H1 (cell line): Measurements from ENCODE around the gene MRC2. TPM values are rescaled to one million over a fixed set of nuclear protein-coding genes. Genes with fewer than 3 reads are reported as not detected.

Experiments used
- CTCF ChIA-PET: fragments of 300-600 bp; sonication (Branson Sonifier 250); formaldehyde crosslinking; loops from one replicate; lab custom pipeline; 2021; ENCODE audit not compliant: partially characterized antibody; lab: Charles Lee
- POLR2A ChIA-PET: fragments of 300-600 bp; sonication (Branson Sonifier 250); formaldehyde crosslinking; loops from one replicate; lab custom pipeline; 2021; ENCODE audit warnings: inconsistent platforms; ENCODE audit not compliant: partially characterized antibody; lab: Charles Lee
- DNase-seq, 2 experiments: peaks; one replicate each; pipeline versions ENCODE4 v3.0.0 to v3.0.0-alpha.2; 2010 to 2022; ENCODE audit warnings: low spot score in 2 of 2, low read depth in 1 of 2, mixed read lengths in 1 of 2
- FAIRE-seq: peaks from 2 replicates; lab custom pipeline; 2011; peaks lifted over from hg19 to GRCh38; lab: Jason Lieb, UNC
- H2AFZ ChIP-seq: 2 replicates; pipeline ENCODE4 v1.8.1; 2012; ENCODE audit warnings: low read length, inconsistent platforms
- H2AK5ac ChIP-seq: 2 replicates; pipeline ENCODE4 v1.6.1; 2013; ENCODE audit warnings: low read depth, low read length
- H2BK120ac ChIP-seq: replicated peaks from 2 replicates; pipeline ENCODE3; 2013; ENCODE audit warnings: low read depth, low read length, inconsistent platforms
- H2BK12ac ChIP-seq: 2 replicates; pipeline ENCODE4 v1.6.1; 2013; ENCODE audit warnings: low read depth, low read length
- H2BK15ac ChIP-seq: 2 replicates; pipeline ENCODE4 v1.6.1; 2013; ENCODE audit warnings: low read length
- H2BK20ac ChIP-seq: 2 replicates; pipeline ENCODE4 v1.6.1; 2013; ENCODE audit warnings: low read length
- H2BK5ac ChIP-seq: 2 replicates; pipeline ENCODE4 v1.6.1; 2013; ENCODE audit warnings: low read depth, low read length
- H3K14ac ChIP-seq: 2 replicates; pipeline ENCODE4 v1.6.1; 2013; ENCODE audit warnings: inconsistent platforms; ENCODE audit not compliant: insufficient read length
- H3K18ac ChIP-seq: 2 replicates; pipeline ENCODE4 v1.6.1; 2013; ENCODE audit warnings: low read length; ENCODE audit errors: extremely low read depth
- H3K23ac ChIP-seq: 2 replicates; pipeline ENCODE4 v1.6.1; 2013; ENCODE audit warnings: inconsistent platforms; ENCODE audit not compliant: insufficient read length
- H3K23me2 ChIP-seq: 2 replicates; pipeline ENCODE4 v1.6.1; 2013; ENCODE audit warnings: low read depth, low read length
- H3K27ac ChIP-seq: 2 replicates; pipeline ENCODE4 v1.6.1; 2011; ENCODE audit warnings: low read depth, low read length, inconsistent platforms
- H3K27me3 ChIP-seq, 4 experiments: replicated peaks in 1 of 4; 1 replicate in 1 of 4; 2 replicates in 3 of 4; pipeline versions ENCODE4 v1.6.1 to v1.8.1; 2011 to 2013; ENCODE audit warnings: low read length in 3 of 4, mild to moderate bottlenecking in 3 of 4, inconsistent platforms in 2 of 4, mixed read lengths in 2 of 4, moderate library complexity in 1 of 4; ENCODE audit not compliant: control insufficient read depth in 3 of 4, insufficient read depth in 3 of 4; ENCODE audit errors: extremely low read depth in 1 of 4
- H3K36me3 ChIP-seq, 4 experiments: 2 replicates each; pipeline versions ENCODE4 v1.6.1 to v1.8.1; 2011 to 2013; ENCODE audit warnings: mild to moderate bottlenecking in 4 of 4, low read length in 3 of 4, moderate library complexity in 2 of 4, control low read depth in 1 of 4, inconsistent platforms in 1 of 4; ENCODE audit not compliant: insufficient read depth in 4 of 4, control insufficient read depth in 2 of 4
- H3K4ac ChIP-seq: replicated peaks from 2 replicates; pipeline ENCODE3; 2013; ENCODE audit warnings: low read length, low read depth, mixed read lengths, inconsistent platforms; ENCODE audit not compliant: insufficient read length
- H3K4me1 ChIP-seq, 4 experiments: replicated peaks in 1 of 4; 1 replicate in 1 of 4; 2 replicates in 3 of 4; pipeline versions ENCODE4 v1.6.1 to v1.8.1; 2011 to 2013; ENCODE audit warnings: low read length in 3 of 4, inconsistent platforms in 2 of 4, mixed read lengths in 1 of 4; ENCODE audit not compliant: insufficient read depth in 4 of 4, control insufficient read depth in 3 of 4
- H3K4me2 ChIP-seq, 2 experiments: 2 replicates each; pipeline versions ENCODE4 v1.6.1 to v1.8.1; 2011 to 2013; ENCODE audit warnings: low read depth in 2 of 2, low read length in 2 of 2, control low read depth in 1 of 2, inconsistent platforms in 1 of 2, mild to moderate bottlenecking in 1 of 2; ENCODE audit not compliant: insufficient read depth in 1 of 2
- H3K4me3 ChIP-seq, 4 experiments: fragments of 200-600, 300-600 bp in 1 of 4; sonication (generic), shearing (Covaris generic), sonication (Bioruptor Twin) in 1 of 4; 2 replicates each; pipeline versions ENCODE4 v1.5.1 to v1.8.1; 2011 to 2016; ENCODE audit warnings: low read length in 4 of 4, low read depth in 3 of 4, control low read depth in 2 of 4, inconsistent platforms in 2 of 4, mild to moderate bottlenecking in 2 of 4, mixed read lengths in 1 of 4, moderate library complexity in 1 of 4; ENCODE audit not compliant: insufficient read depth in 2 of 4; ENCODE audit errors: extremely low read depth in 1 of 4
- H3K56ac ChIP-seq: replicated peaks from 2 replicates; pipeline ENCODE3; 2013; ENCODE audit warnings: low read depth, mild to moderate bottlenecking, mixed read lengths, low read length, inconsistent platforms; ENCODE audit not compliant: insufficient read length
- H3K79me1 ChIP-seq: 2 replicates; pipeline ENCODE4 v1.6.1; 2013; ENCODE audit warnings: low read depth, low read length, control low read depth
- H3K79me2 ChIP-seq, 2 experiments: 2 replicates each; pipeline versions ENCODE4 v1.6.1 to v1.8.1; 2012 to 2013; ENCODE audit warnings: low read length in 2 of 2, mild to moderate bottlenecking in 2 of 2, inconsistent platforms in 1 of 2; ENCODE audit not compliant: insufficient read depth in 2 of 2, control insufficient read depth in 1 of 2
- H3K9ac ChIP-seq, 4 experiments: replicated peaks in 1 of 4; 1 replicate in 1 of 4; 2 replicates in 3 of 4; pipeline versions ENCODE4 v1.6.1 to v1.8.1; 2011 to 2013; ENCODE audit warnings: low read depth in 3 of 4, low read length in 3 of 4, control low read depth in 2 of 4, mild to moderate bottlenecking in 2 of 4, moderate library complexity in 2 of 4, inconsistent platforms in 1 of 4; ENCODE audit errors: extremely low read depth in 1 of 4
- H3K9me3 ChIP-seq, 2 experiments: 2 replicates each; pipeline versions ENCODE4 v1.6.1 to v1.8.1; 2012 to 2013; ENCODE audit warnings: mild to moderate bottlenecking in 2 of 2, moderate library complexity in 2 of 2, control low read depth in 1 of 2, inconsistent platforms in 1 of 2, low read depth in 1 of 2, low read length in 1 of 2, mixed read lengths in 1 of 2; ENCODE audit not compliant: insufficient read depth in 2 of 2
- H4K20me1 ChIP-seq, 2 experiments: replicated peaks in 1 of 2; 2 replicates each; pipeline versions ENCODE3 to v1.8.1; 2011 to 2013; ENCODE audit warnings: inconsistent platforms in 2 of 2, low read length in 2 of 2, mild to moderate bottlenecking in 1 of 2; ENCODE audit not compliant: insufficient read depth in 2 of 2, control insufficient read depth in 1 of 2
- H4K5ac ChIP-seq: 2 replicates; pipeline ENCODE4 v1.6.1; 2013; ENCODE audit warnings: low read length, low read depth, mixed read lengths, inconsistent platforms; ENCODE audit not compliant: insufficient read length
- H4K8ac ChIP-seq: 2 replicates; pipeline ENCODE4 v1.8.0; 2013; ENCODE audit warnings: mild to moderate bottlenecking, moderate library complexity, low read length, inconsistent platforms; ENCODE audit not compliant: insufficient read depth; ENCODE audit errors: extremely low read depth
- H4K91ac ChIP-seq: replicated peaks from 2 replicates; pipeline ENCODE3; 2013; ENCODE audit warnings: low read length, mixed read lengths, inconsistent platforms; ENCODE audit not compliant: insufficient read length
- KDM4A ChIP-seq: IDR thresholded peaks from one replicate; pipeline ENCODE4 v1.7.1; 2012; ENCODE audit warnings: low read depth, mild to moderate bottlenecking, moderate library complexity, low read length, inconsistent platforms; ENCODE audit not compliant: severe bottlenecking
- NRF1 ChIP-seq: IDR thresholded peaks from 2 replicates; pipeline ENCODE4 v1.6.1; 2011; ENCODE audit warnings: mild to moderate bottlenecking, low read depth, low read length, improper control_type of control experiment
- POLR2AphosphoS5 ChIP-seq: IDR thresholded peaks from 2 replicates; pipeline ENCODE4 v1.6.1; 2011; ENCODE audit warnings: low read depth, low read length
- SIN3A ChIP-seq, 2 experiments: IDR thresholded peaks in 1 of 2; conservative IDR thresholded peaks in 1 of 2; 2 replicates each; pipeline ENCODE4 v1.6.1; 2011 to 2012; ENCODE audit warnings: low read length in 2 of 2, improper control_type of control experiment in 1 of 2, low read depth in 1 of 2, mild to moderate bottlenecking in 1 of 2
- SRF ChIP-seq: IDR thresholded peaks from 2 replicates; pipeline ENCODE4 v1.6.1; 2011; ENCODE audit warnings: mild to moderate bottlenecking, low read depth, low read length, moderate library complexity
- TBP ChIP-seq: IDR thresholded peaks from 2 replicates; pipeline ENCODE4 v1.6.1; 2011; ENCODE audit warnings: low read depth, low read length, improper control_type of control experiment
- WGBS, 2 experiments: shearing (Covaris generic) in 1 of 2; methylation state at CpG; one replicate each; pipeline versions ENCODE4 v1.1.6 to v1.1.7; 2013 to 2015; ENCODE audit warnings: low lambda C conversion rate in 2 of 2, mixed read lengths in 2 of 2, inconsistent platforms in 1 of 2, low coverage in 1 of 2, missing lambda C conversion rate in 1 of 2; ENCODE audit not compliant: insufficient replicate concordance in 2 of 2, insufficient coverage in 1 of 2, insufficient read length in 1 of 2; ENCODE audit errors: extremely low coverage in 1 of 2, missing lambda C conversion rate in 1 of 2; 5-methylcytosine and 5-hydroxymethylcytosine counted together
- polyA plus RNA-seq, 7 experiments: library from polyadenylated mRNA; depleted of rRNA in 3 of 7; stranded (reverse) in 5 of 7; unstranded in 2 of 7; fragments of >200 nt in 5 of 7; fragments of 200-250 nt in 2 of 7; gene quantifications; 1 replicate in 5 of 7; 2 replicates in 1 of 7; 4 replicates in 1 of 7; pipeline versions ENCODE4 v1.2.1 to v1.2.3, GENCODE V29; 2011 to 2013; ENCODE audit warnings: missing spikeins in 2 of 7, mixed read lengths in 2 of 7
- total RNA-seq: library from RNA; stranded (reverse); fragmentation: NEBNext Ultra II Directional; extraction: Animal tissue kit (Norgen Biotek cat#: 25700); gene quantifications from 2 replicates; pipeline ENCODE4 v1.2.1, GENCODE V29; 2021
- TF ChIP-seq, protein P1 (sequence below): IDR thresholded peaks from 2 replicates; pipeline ENCODE4 v1.6.1; 2012; ENCODE audit warnings: inconsistent platforms

MRC2 gene
- total and polyA plus RNA-seq, 2 of the 8 experiments (the other 6 are each of a cell fraction or from before 2014, with no cell fraction given): 7.0 to 24.2 TPM

DNA sequence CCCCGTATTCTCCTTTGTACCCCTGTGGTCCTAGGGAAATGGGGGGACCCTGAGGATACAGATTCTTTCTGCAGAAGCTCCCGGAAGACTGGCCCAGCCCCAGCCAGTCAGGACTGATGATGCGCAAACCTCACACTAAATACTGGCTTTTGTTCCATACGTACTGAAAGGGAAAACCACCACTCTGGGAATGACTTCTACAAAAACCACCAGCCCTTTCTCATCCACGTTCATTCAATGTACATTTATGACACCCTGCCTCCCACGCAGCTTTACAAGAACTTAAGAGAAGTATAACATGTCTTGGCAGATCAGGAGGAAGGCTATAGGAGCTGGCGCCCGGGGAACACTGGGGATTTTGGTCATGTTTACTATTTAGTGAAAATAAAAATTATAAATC, 110.0 kb downstream of the MRC2 start:
- Histone ChIP-seq H3K14ac (no peak overlapping the region), H2BK20ac (no peak overlapping the region), H3K4me2 (no peak overlapping the region), H3K23ac (no peak overlapping the region), H2BK12ac (no peak overlapping the region), H3K27me3 (no peaks in the 10 kb centered on the region), H3K4me1 (peaks cover 5 to 14% (median 8%) of the 10 kb centered on the region in 4 experiments), H2BK15ac (no peak overlapping the region), H3K27ac (no peak overlapping the region), H3K4me3 (no peak overlapping the region), H2AK5ac (no peak overlapping the region), H3K79me2 (no peaks in the 10 kb centered on the region), H3K56ac (no peak overlapping the region), H3K79me1 (no peaks in the 10 kb centered on the region), H4K8ac (no peak overlapping the region), H2BK120ac (no peak overlapping the region), H3K9ac (no peak overlapping the region), H4K20me1 (no peaks in the 10 kb centered on the region), H3K36me3 (no peaks in the 10 kb centered on the region), H3K4ac (no peak overlapping the region), H4K5ac (no peak overlapping the region), H2BK5ac (no peak overlapping the region), H3K18ac (no peak overlapping the region), H3K9me3 (no peaks in the 10 kb centered on the region), H3K23me2 (no peaks in the 10 kb centered on the region; the same call in 1 of the 2 replicates), H4K91ac (no peak overlapping the region), H2AFZ (no peak overlapping the region)
- no peak for FAIRE-seq
- no peak for DNase-seq
- POLR2A ChIA-PET: no interaction called here
- TF ChIP-seq SIN3A (conservative IDR thresholded peaks at IDR 0.05 in 1 of 2, IDR thresholded peaks at IDR 0.05 in 1 of 2; ENCODE audit: low read depth in 1 of 2, low read length in 2 of 2) (no peak), SRF (no peak), NRF1 (no peak), POLR2AphosphoS5 (no peak), KDM4A (no peak), TBP (no peak)
- TF ChIP-seq, protein P1, sequence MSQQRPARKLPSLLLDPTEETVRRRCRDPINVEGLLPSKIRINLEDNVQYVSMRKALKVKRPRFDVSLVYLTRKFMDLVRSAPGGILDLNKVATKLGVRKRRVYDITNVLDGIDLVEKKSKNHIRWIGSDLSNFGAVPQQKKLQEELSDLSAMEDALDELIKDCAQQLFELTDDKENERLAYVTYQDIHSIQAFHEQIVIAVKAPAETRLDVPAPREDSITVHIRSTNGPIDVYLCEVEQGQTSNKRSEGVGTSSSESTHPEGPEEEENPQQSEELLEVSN: no peak
- 88% methylated on average over 8 of the region's 8 CpGs; no CpG with 5 or more reads in 1 of the 2 experiments for WGBS, 2 experiments
- CTCF ChIA-PET: interaction anchor here (1.4 to 1.6 kb wide), 2 partner anchors 10 to 15 kb away, joined by 4 read pairs; no protein-coding TSS in a partner anchor
